KMS-11 (cell line): ENCODE results near the gene CASP4.
"Not testable (repeated sequence)": the region's sequence is repeated elsewhere in the genome, so short reads cannot be mapped to it uniquely, and the experiment has no call there.

Experiments
- H2AFZ ChIP-seq: fragments of 200-600 bp; sonication (generic); 2 replicates; pipeline ENCODE4 v1.6.1; 2016; ENCODE audit warnings: antibody characterized with exemption, mixed run types, low read depth
- H3K27ac ChIP-seq: fragments of 200-600 bp; sonication (generic); 2 replicates; pipeline ENCODE4 v1.6.1; 2016; ENCODE audit warnings: mild to moderate bottlenecking, mixed run types
- H3K27me3 ChIP-seq: fragments of 200-600 bp; sonication (generic); 2 replicates; pipeline ENCODE4 v1.6.1; 2017; ENCODE audit warnings: mild to moderate bottlenecking, low read depth, mixed run types, moderate library complexity; ENCODE audit not compliant: insufficient read depth
- H3K36me3 ChIP-seq: fragments of 200-600 bp; sonication (generic); 2 replicates; pipeline ENCODE4 v1.6.1; 2017; ENCODE audit warnings: mild to moderate bottlenecking, mixed run types; ENCODE audit not compliant: insufficient read depth
- H3K4me1 ChIP-seq: fragments of 200-600 bp; sonication (generic); 2 replicates; pipeline ENCODE4 v1.6.1; 2016; ENCODE audit warnings: mild to moderate bottlenecking, low read depth, mixed run types; ENCODE audit not compliant: poor library complexity, severe bottlenecking
- H3K4me2 ChIP-seq: fragments of 200-600 bp; sonication (generic); 2 replicates; pipeline ENCODE4 v1.7.0; 2016; ENCODE audit warnings: mild to moderate bottlenecking, mixed run types
- H3K4me3 ChIP-seq: fragments of 200-600 bp; sonication (generic); IDR thresholded peaks from 2 replicates; pipeline ENCODE4 v1.6.1; 2017; ENCODE audit warnings: low read depth, low read length, mixed read lengths; ENCODE audit not compliant: insufficient read depth
- H3K79me2 ChIP-seq: fragments of 200-600 bp; sonication (generic); 2 replicates; pipeline ENCODE4 v1.6.1; 2016; ENCODE audit warnings: low read depth, mixed run types; ENCODE audit not compliant: insufficient read depth
- H3K9ac ChIP-seq: fragments of 200-600 bp; sonication (generic); 2 replicates; pipeline ENCODE4 v1.6.1; 2016; ENCODE audit warnings: mild to moderate bottlenecking, mixed run types
- H4K20me1 ChIP-seq: fragments of 200-600 bp; sonication (generic); 2 replicates; pipeline ENCODE4 v1.6.1; 2016; ENCODE audit warnings: mild to moderate bottlenecking, mixed run types; ENCODE audit not compliant: insufficient read depth
- CTCF ChIP-seq: fragments of 200-600 bp; sonication (generic); conservative IDR thresholded peaks from 2 replicates; pipeline ENCODE4 v1.6.1; 2017; ENCODE audit warnings: low read depth, mild to moderate bottlenecking, antibody characterized with exemption, low read length, moderate library complexity, mixed read lengths

CASP4 gene

DNA sequence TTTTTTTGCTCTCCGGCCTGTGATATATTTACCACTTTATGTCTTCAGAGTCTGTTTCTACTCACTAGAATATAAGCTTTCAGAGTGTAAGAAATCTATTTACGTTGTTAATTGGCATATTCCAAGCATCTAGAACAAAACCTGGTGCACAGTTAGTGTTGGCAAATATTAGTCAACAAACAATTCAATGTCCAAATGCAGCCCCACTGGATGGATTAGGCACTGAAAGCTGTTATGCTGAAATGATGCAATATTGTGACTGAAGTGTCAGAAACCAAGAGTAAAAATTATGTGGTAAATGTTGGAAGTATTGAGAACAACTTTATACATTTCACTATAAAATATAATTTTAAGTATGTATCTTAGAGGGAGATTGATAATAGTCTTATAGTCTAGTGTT is 24.8 kb downstream of the CASP4 start:
- Histone ChIP-seq H3K4me3 (no peak overlapping the region), H3K27ac (no peak overlapping the region), H3K9ac (no peak overlapping the region), H3K79me2 (no peaks in the 10 kb centered on the region), H3K4me1 (no peaks in the 10 kb centered on the region), H4K20me1 (no peaks in the 10 kb centered on the region), H3K36me3 (no peaks in the 10 kb centered on the region), H3K27me3 (no peaks in the 10 kb centered on the region), H3K4me2 (no peak overlapping the region), H2AFZ (no peak overlapping the region)
- no peak for TF ChIP-seq CTCF

- H2AFZ ChIP-seq, result no peak overlapping the region
- no peaks in the 10 kb centered on the region for H4K20me1 ChIP-seq
- no peak overlapping the region for H3K4me3 ChIP-seq
- no peaks in the 10 kb centered on the region for H3K79me2 ChIP-seq
- no peak for TF ChIP-seq CTCF
- H3K27me3 ChIP-seq, result no peaks in the 10 kb centered on the region
- no peaks in the 10 kb centered on the region for H3K4me1 ChIP-seq
- H3K9ac ChIP-seq, result no peak overlapping the region
- no peak overlapping the region for H3K27ac ChIP-seq
- H3K4me2 ChIP-seq, result no peak overlapping the region
- no peaks in the 10 kb centered on the region for H3K36me3 ChIP-seq
Measured at GRCh38 chr11:104934594-104934993, 33.8 kb downstream of the CASP4 start.

GRCh38 chr11:104934073-104934472 is 34.3 kb downstream of the CASP4 start:
- not testable (repeated sequence) for H3K4me2 ChIP-seq, H4K20me1 ChIP-seq, H3K27ac ChIP-seq, H3K9ac ChIP-seq, H3K27me3 ChIP-seq, H2AFZ ChIP-seq, H3K79me2 ChIP-seq, H3K4me1 ChIP-seq, H3K4me3 ChIP-seq, H3K36me3 ChIP-seq

GRCh38 chr11:104928811-104929210 is 39.6 kb downstream of the CASP4 start:
- Histone ChIP-seq H4K20me1 (no peaks in the 10 kb centered on the region), H2AFZ (no peak overlapping the region), H3K4me3 (no peak overlapping the region), H3K27me3 (no peaks in the 10 kb centered on the region), H3K9ac (no peak overlapping the region), H3K4me1 (no peaks in the 10 kb centered on the region), H3K4me2 (no peak overlapping the region), H3K79me2 (no peaks in the 10 kb centered on the region), H3K36me3 (no peaks in the 10 kb centered on the region), H3K27ac (no peak overlapping the region)
- TF ChIP-seq CTCF, result no peak

DNA sequence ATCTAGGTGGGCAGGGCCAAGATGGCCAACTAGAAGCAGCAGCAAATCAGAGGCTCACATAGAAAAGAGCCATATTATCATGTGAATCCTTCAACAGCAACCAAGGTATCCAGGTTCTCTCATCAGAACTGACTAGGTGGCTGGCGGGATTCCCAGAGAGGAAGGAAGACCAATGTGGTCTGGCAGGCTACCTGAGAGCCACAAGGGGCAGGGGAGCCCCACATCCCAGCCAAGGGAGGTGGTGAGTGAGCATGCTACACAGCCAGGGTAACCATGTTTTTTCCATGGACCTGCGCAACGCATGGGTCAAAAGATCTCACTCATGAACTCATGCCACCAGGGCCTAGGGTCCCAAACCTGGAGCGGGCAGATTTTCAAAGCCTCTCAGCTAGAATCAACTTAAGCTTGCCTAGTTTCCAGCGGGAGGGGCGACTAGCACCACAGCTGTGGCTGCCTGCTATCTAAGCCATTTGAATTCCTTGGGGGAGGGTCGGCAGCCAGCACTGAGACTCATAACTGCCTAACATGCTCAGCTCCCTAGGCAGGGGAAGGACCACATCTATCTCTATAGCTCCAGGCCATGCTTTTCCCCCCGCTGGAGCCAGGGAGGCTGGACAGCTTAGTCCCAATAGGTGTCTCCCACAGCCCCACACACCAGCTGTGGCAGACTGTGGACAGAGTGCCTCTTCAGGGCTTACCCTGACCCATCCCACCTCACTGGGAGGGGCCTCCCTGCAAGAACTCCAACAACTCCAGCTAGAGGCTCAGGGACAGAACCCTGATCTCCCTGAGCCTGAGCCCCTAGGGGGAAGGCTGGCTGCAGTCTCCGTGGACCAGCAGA is 41.4 kb downstream of the CASP4 start:
- Histone ChIP-seq H2AFZ (no peak overlapping the region), H3K27me3 (no peaks in the 10 kb centered on the region), H3K4me3 (no peak overlapping the region), H3K79me2 (no peaks in the 10 kb centered on the region), H3K27ac (no peak overlapping the region), H3K4me1 (no peaks in the 10 kb centered on the region), H3K9ac (no peak overlapping the region), H3K4me2 (no peak overlapping the region), H4K20me1 (no peaks in the 10 kb centered on the region), H3K36me3 (no peaks in the 10 kb centered on the region)
- TF ChIP-seq CTCF, result no peak
